GM19455 (cell line): ENCODE measurements around the gene DUSP16.
"Not testable (repeated sequence)": the region's sequence is repeated elsewhere in the genome, so short reads cannot be mapped to it uniquely, and the experiment has no call there.

Experiments
- ATAC-seq: cut with Tn5 transposase; IDR thresholded peaks from one replicate; pipeline ENCODE4 v1.9.1; 2021; ENCODE audit not compliant: unreplicated experiment

DUSP16 gene

GRCh38 chr12:12502130-12502814, 60.4 kb downstream of the DUSP16 start:
- not testable (repeated sequence) for ATAC-seq

DNA sequence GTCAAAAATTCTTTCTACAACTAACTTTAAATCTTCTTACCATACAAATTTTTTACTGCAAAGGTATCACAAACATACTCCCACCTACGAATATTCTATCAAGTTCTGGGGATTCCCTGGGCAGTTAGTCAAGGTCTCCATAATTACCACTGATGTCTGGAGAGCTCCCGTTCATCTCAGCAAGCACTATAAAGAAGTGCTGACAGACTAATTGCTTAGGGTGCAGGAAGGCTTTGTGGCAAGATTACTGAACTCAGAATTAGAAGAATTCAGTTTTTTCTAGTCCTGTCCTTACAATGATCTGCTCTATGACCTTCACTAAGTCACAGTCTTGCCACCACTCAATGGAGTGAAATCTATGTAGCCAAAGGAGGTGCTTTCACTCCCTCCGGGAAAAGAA, 61.5 kb downstream of the DUSP16 start:
- no peak for ATAC-seq

GRCh38 chr12:12499909-12500604, 62.6 kb downstream of the DUSP16 start:
- no peak for ATAC-seq

GRCh38 chr12:12498210-12498609, 64.5 kb downstream of the DUSP16 start:
- no peak for ATAC-seq

DNA sequence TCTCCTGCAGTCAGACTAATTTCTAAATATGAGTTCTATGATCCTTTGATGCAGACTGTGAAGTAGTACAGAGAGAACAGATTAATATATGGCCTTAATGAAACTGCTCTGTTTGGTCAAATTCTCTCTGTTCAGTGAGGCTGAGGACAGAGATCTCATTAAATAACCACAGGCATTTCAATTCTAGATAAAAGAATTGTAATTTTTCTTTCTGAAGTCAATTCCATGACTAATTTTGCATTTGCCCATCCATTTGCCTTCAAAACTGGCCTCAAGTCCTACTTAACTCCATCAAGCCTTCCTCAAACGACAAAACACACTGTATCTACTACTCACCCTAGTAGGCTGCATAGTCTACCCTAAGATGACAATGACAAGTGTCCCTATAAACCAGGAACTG, 67.1 kb downstream of the DUSP16 start:
- ATAC-seq = no peak

DNA sequence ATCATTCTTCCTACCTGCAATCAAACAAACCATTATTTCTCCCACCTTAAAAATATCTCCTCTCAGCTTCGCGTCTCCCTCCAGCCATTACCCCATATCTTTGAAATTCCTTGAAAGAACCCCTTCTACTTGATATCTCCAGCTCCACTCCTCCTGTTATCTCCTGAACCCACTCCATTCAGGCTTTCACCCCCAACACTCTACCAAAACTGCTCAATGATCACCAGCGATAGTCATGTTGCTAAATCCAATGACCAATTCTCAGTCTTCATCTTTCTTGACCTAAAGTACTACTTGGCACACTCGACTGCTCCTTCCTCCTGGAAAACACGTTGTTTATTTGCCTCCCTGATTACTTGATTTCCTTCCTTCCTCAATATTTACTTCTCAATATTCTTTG, 70.1 kb downstream of the DUSP16 start:
- no peak for ATAC-seq

GRCh38 chr12:12491606-12492005, 71.1 kb downstream of the DUSP16 start:
- ATAC-seq = no peak

- no peak for ATAC-seq
Observed at GRCh38 chr12:12488823-12489550, 73.7 kb downstream of the DUSP16 start.

DNA sequence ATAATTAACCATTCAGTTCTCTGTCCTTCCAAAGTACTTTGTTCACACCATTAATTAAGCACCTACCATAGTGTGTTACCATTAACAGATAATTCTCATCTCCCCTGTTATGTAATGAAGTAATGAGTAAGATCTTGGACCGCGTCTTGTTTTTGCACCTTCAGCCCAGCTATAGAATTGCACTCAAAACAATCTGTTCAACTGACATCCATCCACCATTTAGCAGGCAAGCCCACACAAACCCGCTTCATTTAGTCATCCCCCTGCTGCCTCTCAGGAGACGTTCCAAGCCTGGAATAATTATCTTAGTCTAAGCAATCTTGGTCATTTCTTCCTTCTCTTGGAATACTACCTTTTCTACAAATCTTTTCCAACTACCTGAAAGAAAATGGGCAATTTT, 74.4 kb downstream of the DUSP16 start:
- no peak for ATAC-seq

DNA sequence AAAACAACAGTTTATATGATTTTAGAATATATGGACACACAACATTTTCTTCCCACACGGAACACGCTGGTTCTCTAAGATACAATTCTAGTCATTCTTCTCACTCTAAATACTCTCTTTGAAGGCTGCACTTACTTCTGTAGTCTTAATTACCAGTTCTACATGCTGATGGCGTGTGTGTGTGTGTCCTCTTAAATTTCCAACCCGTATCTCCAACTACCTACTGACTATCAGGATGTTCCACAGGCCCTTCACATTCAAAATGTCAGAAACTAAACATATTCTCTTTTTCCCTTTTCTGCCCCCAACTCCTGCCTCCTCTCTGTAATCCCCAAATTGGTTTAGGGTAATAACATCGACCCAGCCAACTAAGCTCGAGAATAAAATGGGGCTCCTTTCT, 75.2 kb downstream of the DUSP16 start:
- ATAC-seq = no peak

DNA sequence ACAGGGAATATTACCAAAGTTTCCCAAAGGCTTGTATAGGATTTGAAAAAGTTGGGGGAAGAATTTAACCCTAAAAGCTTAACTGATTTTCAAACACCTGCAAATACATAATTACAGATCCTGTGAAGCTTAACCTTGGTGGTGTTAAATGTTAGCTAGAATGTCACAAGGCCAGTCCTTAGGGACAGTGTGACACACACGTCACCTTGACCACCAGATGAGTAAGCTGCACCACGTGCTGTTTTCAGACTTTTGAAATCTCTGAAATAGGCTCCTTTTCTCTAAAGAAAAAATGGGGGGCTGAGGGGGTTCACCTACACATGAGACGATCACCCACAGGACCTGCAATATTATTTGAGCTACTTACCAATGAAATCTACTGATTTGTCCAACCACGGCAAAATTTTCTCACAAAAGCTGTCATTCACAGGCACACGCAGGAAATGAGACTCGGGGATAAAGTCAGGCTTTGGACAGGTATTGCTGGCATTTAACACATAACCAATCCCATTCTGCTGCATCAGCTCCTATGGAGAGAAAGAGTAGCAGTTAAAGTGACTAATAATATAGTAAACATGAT, 75.9 kb downstream of the DUSP16 start:
- no peak for ATAC-seq

DNA sequence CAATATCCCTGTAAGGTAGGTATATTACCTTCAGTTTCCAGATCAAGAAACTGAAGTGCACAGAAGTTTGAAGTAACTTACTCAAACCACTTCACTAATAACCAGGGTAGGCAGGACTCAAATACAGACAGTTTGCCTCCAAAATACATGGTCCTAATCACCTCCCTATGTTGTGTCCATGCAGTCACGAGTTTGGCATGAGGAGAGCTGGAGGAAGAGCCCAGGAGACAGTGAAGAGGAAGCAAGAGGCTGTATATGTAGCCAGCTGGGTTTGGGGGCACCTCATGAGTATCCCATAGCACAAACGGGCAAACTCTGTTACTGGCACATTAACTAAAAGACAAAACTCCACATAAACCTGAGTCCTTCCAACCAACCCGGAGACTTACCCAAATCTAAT, 79.2 kb downstream of the DUSP16 start:
- no peak for ATAC-seq

DNA sequence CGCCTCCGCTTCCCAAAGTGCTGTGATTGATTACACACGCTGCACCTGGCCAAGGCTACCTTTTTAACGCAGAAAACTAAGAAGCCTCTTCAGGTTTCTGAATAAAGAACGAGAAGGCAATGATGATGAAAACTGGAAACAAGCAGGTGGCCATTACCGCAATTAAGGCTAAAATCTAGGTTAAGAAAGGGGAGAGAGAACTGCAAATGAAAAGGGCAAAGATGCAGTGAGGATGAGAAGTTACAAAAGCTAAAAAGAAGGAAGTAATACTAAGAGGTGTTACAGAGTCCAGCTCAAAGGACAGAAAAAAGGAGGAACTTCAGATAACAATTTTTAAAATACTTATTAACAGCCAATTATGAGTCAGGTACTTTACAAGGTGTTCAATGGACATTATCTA, 79.7 kb downstream of the DUSP16 start:
- ATAC-seq = no peak

DNA sequence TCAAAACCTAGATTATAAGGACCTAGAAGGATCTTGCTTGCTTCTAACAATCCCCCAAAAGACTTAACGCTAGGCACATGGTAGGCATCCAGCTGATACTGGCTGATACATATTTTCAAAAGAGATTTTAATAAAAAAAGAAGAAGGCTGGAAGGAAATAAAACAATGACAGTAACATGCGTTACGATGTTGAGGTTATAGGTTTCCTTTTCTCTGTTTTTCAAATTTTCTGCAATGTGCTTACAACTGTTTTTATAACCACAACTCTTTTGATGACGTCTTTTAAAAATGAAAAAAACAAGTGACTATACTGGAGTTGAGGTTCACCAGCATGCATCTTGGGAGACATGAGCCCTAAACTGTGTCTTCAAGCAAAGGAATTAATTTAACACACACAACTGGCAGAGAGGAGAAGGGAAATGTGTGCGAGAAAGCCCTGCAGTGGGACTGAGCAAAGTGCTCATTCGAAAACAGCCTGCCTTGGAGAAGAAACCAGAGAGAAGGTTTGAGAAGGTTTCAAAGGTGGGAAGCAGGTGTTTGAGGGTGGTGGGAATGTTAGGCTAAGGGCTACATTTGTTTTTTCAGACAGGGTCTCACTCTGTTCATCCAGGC, 80.4 kb downstream of the DUSP16 start:
- ATAC-seq = no peak

GRCh38 chr12:12481631-12482030, 81.0 kb downstream of the DUSP16 start:
- no peak for ATAC-seq

- no peak for ATAC-seq
Observed at GRCh38 chr12:12480074-12480473, 82.6 kb downstream of the DUSP16 start.

DNA sequence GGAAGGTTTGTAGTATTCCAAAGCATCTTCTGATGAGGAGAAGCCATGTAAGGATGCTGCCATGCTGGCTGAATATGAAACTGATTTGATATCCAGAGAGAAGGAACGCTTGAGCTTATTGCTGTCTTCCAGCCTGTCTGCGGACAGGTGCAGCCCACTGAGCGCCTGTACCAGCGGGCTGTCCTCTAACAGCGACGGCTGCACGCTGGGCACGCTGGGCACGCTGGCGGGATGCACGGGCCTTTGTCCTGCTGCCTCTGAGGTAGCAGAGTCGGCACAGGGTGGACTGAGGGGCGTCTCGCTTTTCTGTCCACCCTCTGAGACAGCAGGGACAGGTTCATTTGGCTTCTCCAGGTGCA, 85.2 kb downstream of the DUSP16 start:
- no peak for ATAC-seq

DNA sequence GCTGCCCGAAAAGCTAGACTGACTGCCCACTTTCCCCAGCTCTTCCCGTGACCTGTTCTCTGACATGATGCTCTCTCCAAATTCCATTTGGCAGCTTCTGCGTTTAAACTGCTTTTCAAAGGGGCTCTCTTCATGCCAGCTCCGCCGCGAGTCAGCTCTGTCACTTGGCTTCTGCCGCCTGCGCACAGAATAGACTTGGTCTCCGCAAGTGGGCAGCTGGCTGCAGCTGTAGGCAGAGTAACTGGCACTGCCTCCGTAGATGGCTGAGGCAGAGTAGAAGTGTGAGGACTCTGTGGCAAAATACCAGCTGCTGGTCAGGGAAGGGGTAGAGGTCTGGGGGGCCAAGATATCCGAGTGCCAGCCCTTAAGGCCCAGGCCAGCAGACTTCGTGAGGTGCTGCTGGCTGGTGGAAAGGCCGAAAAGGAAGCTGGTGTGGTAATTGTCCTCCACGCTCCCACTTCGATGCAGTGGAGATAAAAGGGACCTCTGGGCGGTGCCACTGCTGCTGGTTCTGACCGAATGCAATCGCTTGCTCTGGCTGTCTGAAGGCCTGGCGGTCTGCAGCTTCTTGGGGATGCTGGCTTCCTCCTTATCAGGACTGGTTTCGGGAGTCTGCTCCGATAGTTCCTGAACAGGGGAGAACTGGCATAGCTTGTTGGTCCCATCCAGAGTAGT, 85.7 kb downstream of the DUSP16 start:
- ATAC-seq = no peak

DNA sequence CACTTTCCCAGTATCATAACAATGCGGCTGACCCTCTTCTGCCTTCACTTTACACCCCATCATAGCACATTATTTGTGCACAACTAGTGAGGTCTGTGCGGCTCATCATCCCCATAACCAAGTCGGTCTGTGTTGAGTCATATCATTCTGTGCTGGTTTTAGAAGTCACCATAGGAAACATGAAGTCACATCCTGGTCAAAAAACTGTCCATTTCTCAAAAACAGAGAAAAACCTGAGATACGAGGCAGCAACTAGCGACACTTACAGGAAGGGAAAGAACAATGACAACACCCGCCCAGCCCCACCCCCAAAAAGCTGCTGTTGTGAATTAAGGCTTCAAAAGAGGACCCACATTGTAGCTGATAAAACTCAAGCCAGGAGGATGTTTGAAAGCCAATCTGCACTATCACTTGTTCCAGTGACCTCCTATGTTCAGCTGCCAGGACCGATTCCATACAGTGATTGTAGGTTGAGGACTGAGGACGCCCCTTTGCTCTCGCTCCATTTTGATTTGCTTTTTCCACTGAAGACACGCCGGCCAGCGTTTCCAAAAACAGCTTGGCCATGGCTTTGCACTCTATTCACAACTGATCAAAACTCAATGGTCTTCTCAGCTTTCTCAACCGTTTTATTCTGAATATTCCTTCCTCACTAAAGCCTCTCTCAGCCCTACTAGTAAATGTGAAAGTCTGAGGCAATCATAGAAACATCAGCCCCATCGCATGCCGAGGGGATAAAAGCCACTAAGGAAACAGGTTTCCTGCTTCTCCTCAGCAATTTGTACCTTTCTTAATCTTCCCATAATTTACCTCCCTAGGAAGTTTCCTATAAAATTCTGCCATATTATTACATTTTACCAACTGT, 87.5 kb downstream of the DUSP16 start:
- ATAC-seq = peak; percentile 96

- ATAC-seq = peak; percentile 31
Observed at GRCh38 chr12:12474471-12474928, 88.2 kb downstream of the DUSP16 start.
